ENCODE measurements around the gene GJC2.
"Not testable (repeated sequence)": the region's sequence is repeated elsewhere in the genome, so short reads cannot be mapped to it uniquely, and the experiment has no call there.

GJC2 gene

GRCh38 chr1:228176461-228177182 lies 26.9 kb downstream of the GJC2 start:
- intact Hi-C loops (cut with DNase I), result no loop called here
- DNase-seq, result peak in 16 of 42 donors; percentile 15 to 58 (median 42)

DNA sequence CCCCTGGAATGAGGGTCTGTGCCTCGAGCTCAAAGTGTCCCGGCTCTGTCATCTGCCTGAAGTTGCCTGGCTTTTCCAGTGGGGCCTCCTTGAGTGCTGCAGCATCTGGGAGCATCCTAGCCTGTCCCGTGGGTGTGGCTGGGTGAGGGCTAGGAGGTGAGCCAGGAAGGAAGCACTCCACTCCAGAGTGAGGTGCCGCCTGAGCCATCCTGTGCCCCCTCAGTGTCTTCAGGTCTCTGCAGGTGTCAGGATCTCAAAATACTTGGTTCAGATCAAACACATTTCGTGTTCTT lies 27.4 kb downstream of the GJC2 start:
- DNase-seq, result peak in 1 of 42 donors; percentile 12
- intact Hi-C loops (cut with DNase I), result no loop called here

- DNase-seq, result peak in 2 of 42 donors; percentile 7
- intact Hi-C loops (cut with DNase I), result no loop called here
Measured at GRCh38 chr1:228177721-228178710, 28.3 kb downstream of the GJC2 start.

DNA sequence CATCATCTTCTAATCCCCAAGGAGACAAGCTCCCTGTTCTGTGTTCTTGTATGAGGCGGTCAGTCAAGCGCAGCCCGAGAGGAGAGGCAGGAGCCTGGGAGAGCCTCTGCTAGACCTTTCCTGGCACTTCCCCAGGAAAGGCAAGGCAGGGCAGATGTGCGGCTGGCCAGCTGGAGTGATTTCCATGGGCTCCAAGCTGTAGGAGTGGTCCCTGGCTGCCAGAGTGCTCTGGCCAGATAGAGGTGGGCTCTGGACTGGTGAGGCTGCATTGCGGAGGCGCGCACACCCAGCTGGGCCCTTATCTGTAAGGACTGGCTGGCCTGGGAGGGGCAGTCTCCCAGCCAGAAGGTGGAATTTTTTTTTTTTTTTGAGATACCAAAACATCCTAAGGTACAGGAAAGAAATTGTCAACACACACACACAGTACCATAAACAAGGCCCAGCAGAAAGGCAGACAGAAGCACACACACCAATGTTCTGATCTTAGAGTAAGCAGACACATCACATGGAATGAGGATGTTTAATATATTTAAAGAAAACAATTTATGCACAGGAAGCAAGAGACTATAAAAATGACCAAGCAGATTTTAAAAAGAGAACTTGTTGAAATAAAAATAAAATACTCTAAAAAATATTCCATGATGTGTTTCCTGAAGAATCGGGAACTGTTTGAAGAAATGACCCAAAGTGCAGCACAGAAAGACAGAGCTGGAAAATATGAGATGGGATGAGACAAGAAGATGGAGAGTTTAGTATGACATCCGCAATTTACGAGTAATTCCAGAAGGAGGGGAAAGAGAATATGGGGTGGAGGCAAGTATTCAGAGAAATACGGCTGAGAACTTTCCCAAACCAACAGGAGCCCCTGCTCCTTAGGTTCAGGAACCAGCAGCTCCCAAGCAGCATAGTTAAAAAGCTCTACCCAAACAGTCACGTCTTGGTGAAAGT lies 29.3 kb downstream of the GJC2 start:
- peak in 2 of 42 donors; percentile 12 to 33 for DNase-seq
- intact Hi-C loops (cut with DNase I), result no loop called here

DNA sequence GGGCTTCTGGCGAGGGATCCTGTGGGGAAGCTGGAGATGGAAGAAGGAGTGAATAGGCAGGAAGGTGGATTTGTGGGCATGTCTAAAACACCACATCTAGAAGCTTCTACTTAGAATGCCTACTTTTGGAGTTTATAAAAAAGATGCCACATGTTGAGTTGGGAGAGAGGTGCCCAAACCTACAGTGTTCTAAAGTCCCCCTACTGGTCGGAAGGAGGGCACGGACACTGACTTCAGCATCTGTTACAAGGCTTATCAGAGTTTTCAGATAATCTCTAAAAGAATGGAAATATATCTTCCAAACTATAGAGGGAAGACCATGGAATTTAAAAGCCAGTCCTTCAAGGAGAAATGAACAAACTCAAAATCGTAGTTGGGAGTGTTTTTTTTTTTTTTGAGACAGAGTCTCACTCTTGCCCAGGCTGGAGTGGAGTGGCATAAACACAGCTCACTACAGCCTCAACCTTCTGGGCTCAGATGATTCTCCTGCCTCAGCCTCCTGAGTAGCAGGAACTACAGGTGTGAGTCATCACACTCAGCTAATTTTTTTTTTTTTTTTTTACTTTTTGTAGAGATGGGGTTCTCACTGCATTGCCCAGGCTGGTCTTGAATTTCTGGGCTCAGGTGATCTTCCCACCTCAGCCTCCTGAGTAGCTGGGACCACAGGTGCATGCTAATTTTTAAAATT lies 30.7 kb downstream of the GJC2 start:
- DNase-seq, result peak in 2 of 42 donors; percentile 3 to 10

DNA sequence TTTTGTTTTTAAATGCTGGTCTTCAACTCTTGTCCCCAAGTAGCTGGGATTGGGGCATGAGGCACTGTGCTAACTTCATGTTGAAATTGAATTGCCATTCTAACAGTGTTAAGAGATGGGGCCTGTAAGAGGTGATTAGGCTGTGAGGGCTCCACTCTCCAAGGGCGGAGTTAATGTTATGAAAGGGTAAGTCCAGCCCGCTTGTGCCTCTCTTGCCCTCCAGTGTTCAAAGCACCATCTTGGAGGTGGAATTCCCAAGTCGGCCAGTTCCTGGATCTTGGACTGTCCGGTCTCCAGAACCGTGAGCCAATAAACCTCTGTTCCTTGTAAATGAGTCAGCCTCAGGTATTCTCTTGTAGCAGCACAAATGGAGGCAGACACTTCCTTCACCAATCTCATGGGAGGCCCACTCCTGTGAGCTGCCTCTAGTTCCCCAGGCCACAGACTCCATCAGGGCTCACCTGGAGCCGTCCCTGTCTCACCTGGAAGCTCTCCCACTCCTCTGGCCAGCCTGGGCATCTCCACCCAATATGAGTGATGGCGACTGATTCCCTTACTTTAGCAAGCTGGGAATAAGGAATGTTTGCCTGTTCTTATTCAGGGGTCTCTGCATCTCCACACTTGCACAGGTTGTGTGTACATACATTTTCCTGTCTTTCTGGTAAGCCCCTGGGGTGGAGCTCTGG lies 31.4 kb downstream of the GJC2 start:
- intact Hi-C loops (cut with DNase I), result no loop called here
- peak in 1 of 42 donors; percentile 2 for DNase-seq

More for the DNA sequence above, 30.7 kb downstream of the GJC2 start:
- intact Hi-C loops (cut with DNase I), result no loop called here

DNA sequence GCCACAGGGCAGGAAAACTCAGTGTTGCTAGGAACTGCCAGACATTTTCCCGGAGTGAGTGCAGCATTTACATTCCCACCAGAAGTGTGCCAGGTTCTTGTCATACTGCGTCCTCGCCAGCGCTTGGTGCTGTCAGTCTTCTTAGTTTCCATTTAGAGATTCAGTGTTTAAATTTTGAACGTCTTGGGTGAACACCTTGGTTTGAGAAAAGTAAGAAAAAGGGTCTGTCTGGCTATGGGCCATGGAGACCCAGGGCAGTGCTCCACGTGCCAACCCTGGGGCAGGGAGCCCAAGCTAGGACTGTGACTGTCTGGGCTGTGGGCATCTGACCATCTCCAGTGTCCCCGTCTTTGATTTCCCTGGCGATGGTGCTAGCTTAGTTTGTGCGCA lies 31.9 kb downstream of the GJC2 start:
- peak in 2 of 42 donors; percentile 13 to 35 for DNase-seq
- intact Hi-C loops (cut with DNase I), result no loop called here

DNA sequence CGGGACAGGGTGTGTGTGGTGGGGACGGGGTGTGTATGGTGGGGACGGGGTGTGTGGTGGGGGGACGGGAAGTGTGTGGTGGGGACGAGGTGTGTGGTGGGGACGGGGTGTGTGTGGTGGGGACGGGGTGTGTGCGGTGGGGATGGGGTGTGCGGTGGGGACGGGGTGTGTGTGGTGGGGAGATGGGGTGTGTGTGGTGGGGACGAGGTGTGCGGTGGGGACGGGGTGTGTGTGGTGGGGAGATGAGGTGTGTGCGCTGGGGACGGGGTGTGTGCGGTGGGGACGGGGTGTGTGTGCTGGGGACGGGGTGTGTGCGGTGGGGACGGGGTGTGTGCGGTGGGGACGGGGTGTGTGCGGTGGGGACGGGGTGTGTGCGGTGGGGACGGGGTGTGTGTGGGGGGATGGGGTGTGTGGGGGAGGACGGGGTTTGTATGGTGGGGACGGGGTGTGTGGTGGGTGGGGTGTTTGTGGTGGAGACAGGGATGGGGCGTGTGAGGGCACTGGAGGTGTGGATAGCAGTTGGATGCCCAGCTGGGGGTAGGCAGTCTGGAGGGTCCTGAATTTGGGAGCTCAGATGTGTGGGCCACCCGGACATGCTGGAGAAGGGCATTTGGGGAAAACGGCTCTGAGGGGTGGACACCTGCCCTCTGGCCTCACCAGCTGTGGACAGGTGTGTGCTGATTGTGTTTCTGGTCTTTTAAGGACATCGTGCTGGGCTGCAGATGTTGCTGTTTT lies 32.7 kb downstream of the GJC2 start:
- intact Hi-C loops (cut with DNase I), result no loop called here
- peak in 1 of 42 donors; percentile 19 for DNase-seq

- intact Hi-C loops (cut with DNase I), result no loop called here
- DNase-seq, result peak in 2 of 42 donors; percentile 7 to 19
Measured at GRCh38 chr1:228184152-228184551, 34.4 kb downstream of the GJC2 start.

DNA sequence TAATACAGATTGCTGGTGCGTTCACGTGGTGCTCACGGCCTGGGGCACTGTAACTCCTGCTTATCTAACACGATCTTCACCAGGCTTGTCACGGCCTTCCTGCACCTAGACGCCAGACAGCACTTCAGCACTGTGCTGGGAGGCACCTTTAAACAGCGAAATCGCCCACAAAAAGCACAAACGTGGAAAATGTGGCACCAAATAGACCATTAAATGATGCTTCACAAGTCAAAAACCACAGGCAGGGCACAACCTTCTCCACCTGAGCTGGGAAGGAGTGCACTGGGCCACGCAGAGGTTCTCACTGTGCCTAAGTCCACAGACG lies 35.9 kb downstream of the GJC2 start:
- intact Hi-C loops (cut with DNase I), result no loop called here
- DNase-seq, result peak in 1 of 42 donors; percentile 2

GRCh38 chr1:228188249-228188648 lies 38.5 kb downstream of the GJC2 start:
- intact Hi-C loops (cut with DNase I); DNase-seq: not testable (repeated sequence)

GRCh38 chr1:228190182-228190581 lies 40.5 kb downstream of the GJC2 start:
- intact Hi-C loops (cut with DNase I), result no loop called here
- peak in 2 of 42 donors; percentile 11 to 27 for DNase-seq

GRCh38 chr1:228190778-228191177 lies 41.0 kb downstream of the GJC2 start:
- DNase-seq, result peak in 1 of 42 donors; percentile 4

DNA sequence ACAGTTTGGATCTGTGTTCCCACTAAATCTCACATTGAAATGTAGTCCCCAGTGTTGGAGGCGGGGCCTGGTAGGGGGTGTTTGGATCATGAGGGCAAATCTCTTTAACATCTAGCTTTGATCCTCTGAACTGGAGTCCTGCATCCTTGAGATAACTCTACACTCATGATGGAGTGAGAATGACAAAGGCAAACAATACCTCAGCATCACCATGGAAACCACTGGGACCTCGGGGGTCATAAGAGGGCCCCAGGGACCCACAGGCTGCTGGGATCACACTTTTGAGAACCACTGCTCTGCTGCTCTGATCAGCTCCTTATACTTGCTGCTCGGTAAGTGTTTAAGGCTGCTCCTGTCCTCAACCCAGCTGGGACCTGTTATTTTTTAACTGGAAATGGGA lies 44.7 kb downstream of the GJC2 start:
- DNase-seq, result peak in 2 of 42 donors; percentile 1 to 13
- intact Hi-C loops (cut with DNase I), result no loop called here

More at GRCh38 chr1:228190778-228191177, 41.0 kb downstream of the GJC2 start:
- intact Hi-C loops (cut with DNase I), result no loop called here

GRCh38 chr1:228194921-228195812 lies 45.4 kb downstream of the GJC2 start:
- intact Hi-C loops (cut with DNase I), result no loop called here
- DNase-seq, result peak in 2 of 42 donors; percentile 7 to 8

GRCh38 chr1:228197555-228198147 lies 47.9 kb downstream of the GJC2 start:
- intact Hi-C loops (cut with DNase I), result no loop called here
- no peak for DNase-seq
